GDM1 (cell line): ENCODE data around the gene HLCS.
A peak's percentile ranks its signal among the peaks of the same experiment; 100 is the strongest.
"Not testable (repeated sequence)": the region's sequence is repeated elsewhere in the genome, so short reads cannot be mapped to it uniquely, and the experiment has no call there.

Source experiments
- DNase-seq: peaks from one replicate; lab custom pipeline; 2025; lab: John Stamatoyannopoulos, UW

The HLCS gene

GRCh38 chr21:36966066-36966820 is at the start of gene HLCS:
TSS of gene HLCS (minus strand) at chr21:36966669. CDS start at chr21:36966638, 31 bp downstream.
- peak; percentile 64 for DNase-seq

- DNase-seq = peak; percentile 85
These were observed 43.4 kb upstream of the HLCS start for GRCh38 chr21:37009740-37010341.

GRCh38 chr21:37008724-37009123 is 42.3 kb upstream of the HLCS start:
- DNase-seq = no peak

- DNase-seq = no peak
These were observed 40.2 kb upstream of the HLCS start, which contains the start of gene RIPPLY3 for GRCh38 chr21:37006486-37007291. TSS of gene RIPPLY3 (plus strand) at chr21:37006702. CDS start at chr21:37006773, 71 bp downstream.

- DNase-seq = no peak
These were observed 39.3 kb upstream of the HLCS start for GRCh38 chr21:37005548-37006485.

GRCh38 chr21:37003917-37004316 is 37.4 kb upstream of the HLCS start:
- DNase-seq = not testable (repeated sequence)

- DNase-seq = not testable (repeated sequence)
These were observed 36.4 kb upstream of the HLCS start for GRCh38 chr21:37002851-37003250.

GRCh38 chr21:37001441-37001840 is 35.0 kb upstream of the HLCS start:
- DNase-seq = no peak

GRCh38 chr21:37000381-37000780 is 33.9 kb upstream of the HLCS start:
- DNase-seq = no peak

- DNase-seq = no peak
These were observed 32.8 kb upstream of the HLCS start for GRCh38 chr21:36999131-36999898.

- DNase-seq = not testable (repeated sequence)
These were observed 28.8 kb upstream of the HLCS start for GRCh38 chr21:36995285-36995684.

GRCh38 chr21:36994501-36995158 is 28.2 kb upstream of the HLCS start:
- DNase-seq = no peak

- no peak for DNase-seq
These were observed 26.2 kb upstream of the HLCS start for GRCh38 chr21:36992671-36993070.

GRCh38 chr21:36990508-36991205 is 24.2 kb upstream of the HLCS start:
- no peak for DNase-seq

- peak; percentile 94 for DNase-seq
These were observed 23.4 kb upstream of the HLCS start for GRCh38 chr21:36989699-36990507.

GRCh38 chr21:36989199-36989698 is 22.8 kb upstream of the HLCS start:
- not testable (repeated sequence) for DNase-seq

- DNase-seq = no peak
These were observed 22.1 kb upstream of the HLCS start for GRCh38 chr21:36988536-36988935.

GRCh38 chr21:36987845-36988244 is 21.4 kb upstream of the HLCS start:
- no peak for DNase-seq
